ENCODE data around the gene FAM187B. TPM values are rescaled to one million over a fixed set of nuclear protein-coding genes. Genes with fewer than 3 reads are reported as not detected.

FAM187B gene
- total RNA-seq, 6 experiments from 2014 or later, result not detected

DNA sequence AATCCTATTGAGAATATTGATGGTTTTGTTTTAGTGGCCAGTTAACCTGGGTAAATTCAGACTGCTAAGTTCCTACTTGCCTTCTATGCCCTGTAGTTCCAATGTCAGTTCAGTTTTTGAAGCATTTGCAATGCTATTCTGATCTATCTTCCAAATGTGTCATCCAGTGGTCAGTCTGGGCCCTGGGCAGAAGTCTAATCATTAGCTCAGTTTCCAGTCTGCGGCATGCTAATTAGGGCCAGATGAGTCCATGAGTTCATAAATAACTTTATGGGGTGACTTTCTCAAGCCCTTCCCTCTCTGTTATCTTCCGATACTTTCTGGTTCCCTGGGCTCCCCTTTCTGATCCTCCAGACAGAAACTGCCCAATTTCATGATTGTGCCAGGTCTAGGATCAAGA lies 32.7 kb downstream of the FAM187B start:
- WGBS (ENCODE audit: insufficient coverage, low coverage, low lambda C conversion rate, missing lambda C conversion rate), result 28% methylated on average over 2 of the region's 2 CpGs
- Histone ChIP-seq H3K27me3 (no peaks in the 10 kb centered on the region), H3K4me1 (peaks cover 0 to 39% (median 8%) of the 10 kb centered on the region in 4 donors), H3K27ac (peak overlapping the region; percentile 81 to 86 (median 84)), H3K4me3 (no peak overlapping the region), H3K36me3 (no peaks in the 10 kb centered on the region), H3K9me3 (no peaks in the 10 kb centered on the region)
- intact Hi-C loops (cut with DNase I), result no loop called here
- peak; percentile 79 to 89 (median 82) for ATAC-seq
- peak in 1 of 3 donors; percentile 73 for DNase-seq
- TF ChIP-seq POLR2A (IDR thresholded peaks at IDR 0.05), result no peak

DNA sequence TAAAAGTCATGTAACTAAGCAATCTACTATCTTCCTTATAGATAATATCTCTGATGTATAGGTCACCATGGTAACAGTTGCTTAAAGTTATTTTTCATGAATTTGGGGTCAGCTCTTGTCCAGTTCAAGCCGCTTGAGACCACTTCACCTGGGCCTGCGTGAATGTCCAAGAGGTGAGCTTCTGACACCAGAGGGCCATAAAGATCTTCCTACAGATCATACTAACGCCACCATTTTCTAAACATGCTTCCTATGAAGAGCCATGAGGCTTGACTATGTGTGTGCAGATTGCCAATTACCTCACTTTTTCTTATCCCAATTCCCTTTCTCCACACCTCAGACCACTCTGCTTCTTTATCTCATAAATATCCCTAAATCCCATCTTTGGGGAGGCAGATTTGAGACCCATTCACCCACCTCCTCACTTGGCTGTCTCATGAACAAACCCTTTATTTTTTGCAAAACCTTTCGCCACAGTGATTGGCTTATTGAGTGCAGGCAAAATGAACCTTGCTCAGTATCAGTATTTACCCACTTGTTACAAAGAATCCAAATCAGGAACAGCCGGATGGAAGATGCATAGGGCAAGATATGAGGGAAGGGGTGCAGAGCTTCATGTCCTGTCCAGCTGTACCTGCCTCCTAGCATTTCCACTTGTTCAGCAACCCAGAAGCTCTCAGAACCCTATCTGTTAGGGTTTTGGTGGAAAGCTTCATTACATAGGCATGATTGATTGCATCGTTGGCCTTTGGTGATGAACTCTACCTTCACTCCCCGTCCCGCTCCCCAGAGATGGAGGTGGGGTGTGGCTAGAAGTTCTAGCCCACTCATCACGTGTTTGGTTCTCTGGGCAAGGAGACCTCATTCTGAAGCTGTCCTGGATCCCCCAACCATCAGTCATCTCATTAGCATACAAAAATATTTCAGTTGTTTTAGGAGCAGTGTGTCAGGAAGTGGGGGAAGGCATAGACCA lies 34.2 kb downstream of the FAM187B start:
- intact Hi-C loops (cut with DNase I), result no loop called here
- DNase-seq, result peak in 2 of 3 donors; percentile 64 to 77
- WGBS (ENCODE audit: insufficient coverage, low coverage, low lambda C conversion rate, missing lambda C conversion rate), result 52% methylated on average over 5 of the region's 9 CpGs

DNA sequence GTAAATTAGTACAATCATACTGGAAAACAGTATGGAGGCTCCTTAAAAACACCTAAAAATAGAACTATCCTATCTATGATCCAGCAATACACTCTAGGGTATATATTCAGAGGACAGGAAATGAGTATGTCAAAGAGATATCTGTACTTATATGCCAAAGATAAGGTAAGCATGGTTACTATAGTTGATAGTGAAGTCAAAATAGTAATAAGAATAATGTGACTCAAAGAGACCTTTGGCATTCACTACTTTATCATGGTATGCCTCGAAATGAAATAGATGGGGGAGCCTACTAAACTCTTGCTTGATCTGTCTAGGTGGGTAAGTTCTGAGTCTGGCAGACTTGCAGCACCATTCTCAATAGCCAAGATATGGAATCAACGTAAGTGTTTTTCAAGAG lies 43.7 kb downstream of the FAM187B start:
- no peak for ATAC-seq
- DNase-seq, result no peak
- TF ChIP-seq, protein P1, sequence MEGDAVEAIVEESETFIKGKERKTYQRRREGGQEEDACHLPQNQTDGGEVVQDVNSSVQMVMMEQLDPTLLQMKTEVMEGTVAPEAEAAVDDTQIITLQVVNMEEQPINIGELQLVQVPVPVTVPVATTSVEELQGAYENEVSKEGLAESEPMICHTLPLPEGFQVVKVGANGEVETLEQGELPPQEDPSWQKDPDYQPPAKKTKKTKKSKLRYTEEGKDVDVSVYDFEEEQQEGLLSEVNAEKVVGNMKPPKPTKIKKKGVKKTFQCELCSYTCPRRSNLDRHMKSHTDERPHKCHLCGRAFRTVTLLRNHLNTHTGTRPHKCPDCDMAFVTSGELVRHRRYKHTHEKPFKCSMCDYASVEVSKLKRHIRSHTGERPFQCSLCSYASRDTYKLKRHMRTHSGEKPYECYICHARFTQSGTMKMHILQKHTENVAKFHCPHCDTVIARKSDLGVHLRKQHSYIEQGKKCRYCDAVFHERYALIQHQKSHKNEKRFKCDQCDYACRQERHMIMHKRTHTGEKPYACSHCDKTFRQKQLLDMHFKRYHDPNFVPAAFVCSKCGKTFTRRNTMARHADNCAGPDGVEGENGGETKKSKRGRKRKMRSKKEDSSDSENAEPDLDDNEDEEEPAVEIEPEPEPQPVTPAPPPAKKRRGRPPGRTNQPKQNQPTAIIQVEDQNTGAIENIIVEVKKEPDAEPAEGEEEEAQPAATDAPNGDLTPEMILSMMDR (IDR thresholded peaks at IDR 0.05), result no peak
- TF ChIP-seq POLR2A (IDR thresholded peaks at IDR 0.05), result no peak
- Histone ChIP-seq H3K27me3 (no peaks in the 10 kb centered on the region), H3K27ac (no peak overlapping the region), H3K9me3 (no peaks in the 10 kb centered on the region), H3K36me3 (no peaks in the 10 kb centered on the region), H3K4me1 (no peaks in the 10 kb centered on the region), H3K4me3 (no peak overlapping the region)
- intact Hi-C loops (cut with DNase I), result no loop called here
- 60% methylated on average over 2 of the region's 2 CpGs for WGBS (ENCODE audit: insufficient coverage, low coverage, low lambda C conversion rate, missing lambda C conversion rate)

More for the DNA sequence above, 34.2 kb downstream of the FAM187B start:
- Histone ChIP-seq H3K9me3 (no peaks in the 10 kb centered on the region), H3K4me1 (peaks cover 0 to 39% (median 8%) of the 10 kb centered on the region in 4 donors), H3K36me3 (no peaks in the 10 kb centered on the region), H3K27me3 (no peaks in the 10 kb centered on the region), H3K4me3 (peak overlapping the region in 1 of 3 donors; percentile 17), H3K27ac (peak overlapping the region in 1 of 3 donors; percentile 86)
- ATAC-seq, result peak; percentile 35 to 81 (median 50)
- TF ChIP-seq POLR2A (IDR thresholded peaks at IDR 0.05), result no peak

DNA sequence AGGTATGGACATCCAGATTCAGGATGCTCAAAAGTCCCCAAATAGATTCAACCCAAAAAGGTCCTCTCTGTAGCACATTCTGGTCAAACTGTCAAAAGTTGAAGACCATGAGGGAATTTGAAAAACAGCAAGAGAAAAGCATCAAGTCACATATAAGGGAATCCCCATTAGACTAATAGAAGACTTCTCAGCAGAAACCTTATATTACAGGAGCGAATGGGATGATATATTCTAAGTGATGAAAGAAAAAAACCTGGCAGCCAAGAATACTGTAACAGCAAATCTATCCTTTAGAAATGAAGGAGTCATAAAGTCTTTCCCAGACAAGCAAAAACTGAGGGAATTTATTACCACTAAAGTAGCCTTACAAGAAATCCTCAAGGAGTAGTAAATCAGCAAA lies 44.3 kb downstream of the FAM187B start:
- H3K4me3 ChIP-seq, result no peak overlapping the region
- DNase-seq, result no peak
- intact Hi-C loops (cut with DNase I), result no loop called here
- H3K4me1 ChIP-seq, result no peaks in the 10 kb centered on the region
- TF ChIP-seq, protein P1 (IDR thresholded peaks at IDR 0.05), result no peak
- TF ChIP-seq POLR2A (IDR thresholded peaks at IDR 0.05), result no peak
- WGBS (ENCODE audit: insufficient coverage, low coverage, low lambda C conversion rate, missing lambda C conversion rate), result 93% methylated on average over 1 of the region's 1 CpG
- H3K9me3 ChIP-seq, result no peaks in the 10 kb centered on the region
- ATAC-seq, result no peak
- H3K36me3 ChIP-seq, result no peaks in the 10 kb centered on the region
- no peaks in the 10 kb centered on the region for H3K27me3 ChIP-seq
- no peak overlapping the region for H3K27ac ChIP-seq

DNA sequence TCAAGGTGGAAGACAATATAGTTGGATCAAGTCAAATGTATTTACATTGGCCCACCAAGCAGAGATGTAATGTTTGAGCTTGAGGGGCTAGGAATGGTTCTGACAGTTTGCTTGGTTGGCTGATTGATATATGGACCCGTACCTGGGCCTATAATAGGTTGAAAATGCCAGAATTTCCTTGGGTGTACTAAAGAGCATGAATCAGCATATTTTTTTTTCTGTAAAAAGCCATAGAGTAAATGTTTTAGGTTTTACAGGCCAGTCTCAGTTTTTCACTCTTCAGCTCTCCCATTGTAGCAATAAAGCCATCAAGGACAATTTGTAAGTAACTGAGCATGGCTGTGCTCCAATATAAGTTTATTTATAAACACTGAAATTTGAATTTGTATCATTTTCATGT lies 47.2 kb downstream of the FAM187B start:
- WGBS (ENCODE audit: insufficient coverage, low coverage, low lambda C conversion rate, missing lambda C conversion rate), result 86% methylated on average over 1 of the region's 1 CpG
- H3K4me1 ChIP-seq, result no peaks in the 10 kb centered on the region

More for the DNA sequence above, 47.2 kb downstream of the FAM187B start:
- intact Hi-C loops (cut with DNase I), result no loop called here
- H3K9me3 ChIP-seq, result no peaks in the 10 kb centered on the region
- H3K4me3 ChIP-seq, result no peak overlapping the region
- DNase-seq (no peak), ATAC-seq (no peak)
- H3K36me3 ChIP-seq, result no peaks in the 10 kb centered on the region
- H3K27me3 ChIP-seq, result no peaks in the 10 kb centered on the region
- no peak overlapping the region for H3K27ac ChIP-seq
- TF ChIP-seq POLR2A (IDR thresholded peaks at IDR 0.05), result no peak
- TF ChIP-seq, protein P1 (IDR thresholded peaks at IDR 0.05), result no peak

All from right lobe of liver (tissue), 6 donors.